ENCODE results near the gene GNG4. TPM values are rescaled to one million over a fixed set of nuclear protein-coding genes. Genes with fewer than 3 reads are reported as not detected.
"Not testable (repeated sequence)": the region's sequence is repeated elsewhere in the genome, so short reads cannot be mapped to it uniquely, and the experiment has no call there.

GNG4 gene
- total RNA-seq, 1 donor from 2014 or later = 170 TPM

GRCh38 chr1:235644693-235645305, 4.8 kb downstream of the GNG4 start:
- no peak overlapping the region for H3K4me3 Mint-ChIP-seq (ENCODE audit: low read depth)
- no peak for DNase-seq (ENCODE audit: low spot score)
- peaks cover 77% of the 10 kb centered on the region for H3K4me1 Mint-ChIP-seq (ENCODE audit: low read depth)
- intact Hi-C loops (cut with micrococcal nuclease) = loop anchor here (5.0 to 10.0 kb wide), 4 partner anchors 53 to 480 kb away; partner anchors contain the start of gene RBM34
- no peaks in the 10 kb centered on the region for H3K9me3 Mint-ChIP-seq
- H3K27me3 Mint-ChIP-seq (ENCODE audit: low read depth) = peaks cover 17% of the 10 kb centered on the region
- peak overlapping the region; percentile 61 for H3K27ac Mint-ChIP-seq
- H3K36me3 Mint-ChIP-seq (ENCODE audit: low read depth) = peaks cover 64% of the 10 kb centered on the region

GRCh38 chr1:235643837-235644692, 5.5 kb downstream of the GNG4 start:
- Mint-ChIP-seq H3K36me3 (ENCODE audit: low read depth) (peaks cover 71% of the 10 kb centered on the region), H3K4me1 (ENCODE audit: low read depth) (peaks cover 83% of the 10 kb centered on the region), H3K9me3 (no peaks in the 10 kb centered on the region), H3K27ac (peak overlapping the region; percentile 95), H3K27me3 (ENCODE audit: low read depth) (peaks cover 17% of the 10 kb centered on the region), H3K4me3 (ENCODE audit: low read depth) (no peak overlapping the region)
- no peak for DNase-seq (ENCODE audit: low spot score)
- intact Hi-C loops (cut with micrococcal nuclease) = loop anchor here (2.0 to 10.0 kb wide), 5 partner anchors 53 to 479 kb away; partner anchors contain the start of gene RBM34

DNA sequence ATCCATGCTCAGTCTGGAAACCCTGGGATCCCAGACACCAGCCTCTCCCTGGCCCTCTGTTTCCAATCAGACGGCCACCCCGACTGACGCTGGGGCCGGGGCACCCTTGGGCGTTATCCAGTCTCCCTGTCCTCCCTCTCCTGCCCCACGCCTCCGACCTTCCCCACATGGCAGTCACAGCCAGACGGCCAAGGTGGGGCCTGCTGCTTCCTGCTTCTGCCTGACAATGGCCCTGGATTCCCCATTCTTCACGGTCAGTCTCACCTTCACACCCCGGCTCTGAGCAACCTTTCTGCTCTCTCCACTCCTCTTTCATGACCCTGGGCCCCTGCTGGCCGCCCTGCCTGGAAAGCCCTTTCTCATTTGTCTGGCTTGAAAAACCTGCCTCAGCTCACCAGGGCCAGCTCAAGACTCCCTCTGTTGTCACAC, 6.6 kb downstream of the GNG4 start:
- DNase-seq (ENCODE audit: low spot score) = no peak
- Mint-ChIP-seq H3K36me3 (ENCODE audit: low read depth) (peaks cover 68% of the 10 kb centered on the region), H3K27ac (peak overlapping the region; percentile 95), H3K27me3 (ENCODE audit: low read depth) (peaks cover 14% of the 10 kb centered on the region), H3K4me3 (ENCODE audit: low read depth) (peak overlapping the region; percentile 65), H3K4me1 (ENCODE audit: low read depth) (peaks cover 77% of the 10 kb centered on the region), H3K9me3 (no peaks in the 10 kb centered on the region)
- intact Hi-C loops (cut with micrococcal nuclease) = loop anchor here (1.0 to 10.0 kb wide), 8 partner anchors 54 to 753 kb away; partner anchors contain the start of genes B3GALNT2 and RBM34

DNA sequence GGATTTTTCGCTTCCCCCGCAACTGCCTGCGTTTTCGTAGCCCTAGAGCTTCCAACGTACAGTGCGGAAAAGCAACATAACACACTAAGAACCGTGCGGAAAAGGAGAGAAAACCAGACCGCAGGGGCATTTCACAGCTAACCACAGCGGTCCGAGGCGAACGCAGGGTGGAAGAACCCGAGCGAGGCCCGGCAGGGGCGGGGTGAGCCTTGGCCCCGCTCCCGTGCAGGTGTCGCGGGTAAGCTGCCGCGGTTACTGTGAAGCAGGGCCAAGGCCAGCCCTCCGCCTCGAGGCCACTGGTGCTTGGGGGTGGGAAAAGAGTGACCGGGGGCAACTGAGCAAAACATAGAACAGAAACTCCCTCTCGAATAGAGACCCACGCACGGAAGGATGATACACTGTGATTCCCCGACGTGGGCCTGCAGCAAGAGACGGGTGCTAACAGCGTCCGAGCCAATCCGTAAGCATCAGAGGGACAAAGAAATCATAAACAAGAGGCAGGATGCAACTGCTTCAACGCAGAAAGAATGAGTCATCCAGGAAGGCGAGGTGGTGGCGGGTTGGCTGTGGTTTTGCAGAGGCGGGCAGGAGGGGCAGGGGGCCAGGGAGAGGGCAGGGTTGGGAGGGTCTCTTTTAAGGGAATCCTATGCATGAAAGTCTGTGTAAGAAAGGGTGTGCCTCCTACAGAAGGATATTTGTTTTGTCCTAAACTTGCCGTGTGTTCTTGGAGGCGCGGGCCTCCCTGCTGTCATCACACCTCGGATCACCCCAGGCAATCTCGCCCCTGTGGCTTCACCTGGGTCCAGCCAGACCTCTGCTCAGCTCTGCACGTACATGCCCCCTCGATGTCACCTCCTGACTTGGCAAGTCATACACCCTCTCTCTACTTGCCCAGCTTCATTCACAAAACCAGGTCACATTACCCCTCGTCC, 7.3 kb downstream of the GNG4 start:
- peaks cover 63% of the 10 kb centered on the region for H3K36me3 Mint-ChIP-seq (ENCODE audit: low read depth)
- intact Hi-C loops (cut with micrococcal nuclease) = loop anchor here (1.0 to 10.0 kb wide), 8 partner anchors 55 to 754 kb away; partner anchors contain the start of genes B3GALNT2 and RBM34
- peak overlapping the region; percentile 95 for H3K27ac Mint-ChIP-seq
- H3K4me3 Mint-ChIP-seq (ENCODE audit: low read depth) = peak overlapping the region; percentile 65
- H3K4me1 Mint-ChIP-seq (ENCODE audit: low read depth) = peaks cover 73% of the 10 kb centered on the region
- H3K27me3 Mint-ChIP-seq (ENCODE audit: low read depth) = peaks cover 11% of the 10 kb centered on the region
- no peaks in the 10 kb centered on the region for H3K9me3 Mint-ChIP-seq
- DNase-seq (ENCODE audit: low spot score) = peak; percentile 75

GRCh38 chr1:235640580-235640979, 9.0 kb downstream of the GNG4 start:
- H3K4me1 Mint-ChIP-seq (ENCODE audit: low read depth) = peaks cover 57% of the 10 kb centered on the region
- no peaks in the 10 kb centered on the region for H3K9me3 Mint-ChIP-seq
- intact Hi-C loops (cut with micrococcal nuclease) = loop anchor here (5.0 to 10.0 kb wide), 4 partner anchors 57 to 476 kb away; partner anchors contain the start of gene RBM34
- no peaks in the 10 kb centered on the region for H3K27me3 Mint-ChIP-seq (ENCODE audit: low read depth)
- H3K36me3 Mint-ChIP-seq (ENCODE audit: low read depth) = peaks cover 49% of the 10 kb centered on the region
- DNase-seq (ENCODE audit: low spot score) = no peak
- no peak overlapping the region for H3K4me3 Mint-ChIP-seq (ENCODE audit: low read depth)
- H3K27ac Mint-ChIP-seq = peak overlapping the region; percentile 95

DNA sequence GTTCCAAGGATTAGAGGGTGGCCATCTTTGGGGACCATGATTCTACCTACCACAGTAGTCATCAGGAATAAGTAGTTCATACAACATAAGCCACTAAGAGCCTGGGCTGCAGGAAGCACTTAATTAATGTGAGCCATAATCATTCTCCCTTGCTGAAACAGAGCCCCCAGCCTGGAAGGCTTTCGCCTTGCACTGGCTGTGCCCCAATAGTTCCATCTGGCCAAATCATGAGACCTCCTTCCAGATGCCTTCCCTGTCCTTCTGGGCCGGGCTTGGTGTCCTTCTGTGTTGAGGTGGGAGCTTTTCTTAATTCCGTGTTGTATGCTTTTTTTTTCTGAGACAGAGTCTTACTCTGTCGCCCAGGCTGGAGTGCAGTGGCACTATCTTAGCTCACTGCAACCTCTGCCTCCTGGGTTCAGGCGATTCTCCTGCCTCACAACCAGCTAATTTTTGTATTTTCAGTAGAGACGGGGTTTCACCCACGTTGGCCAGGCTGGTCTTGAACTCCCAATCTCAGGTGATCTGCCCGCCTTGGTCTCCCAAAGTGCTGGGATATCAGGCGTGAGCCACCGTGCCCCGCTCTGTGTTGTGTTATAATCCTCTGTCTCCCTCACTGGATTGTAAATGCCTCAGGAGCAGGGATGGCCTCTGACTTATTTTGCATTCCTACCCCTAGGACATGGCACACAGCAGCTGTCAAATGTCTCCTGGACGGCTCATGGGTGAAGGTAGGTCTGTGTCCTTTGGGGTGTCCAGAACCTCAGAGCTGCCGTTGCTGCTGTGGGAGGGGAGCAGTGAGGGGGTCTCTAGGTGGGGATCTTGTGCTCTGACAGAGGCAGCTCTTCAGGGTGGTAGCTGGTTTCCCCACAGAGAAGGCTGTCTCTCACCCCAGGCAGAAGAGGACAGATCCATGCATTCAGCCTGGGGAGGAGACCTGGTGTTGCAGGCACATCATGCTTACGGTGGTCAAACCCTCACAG, 10.1 kb downstream of the GNG4 start:
- DNase-seq (ENCODE audit: low spot score) = no peak
- Mint-ChIP-seq H3K27me3 (ENCODE audit: low read depth) (no peaks in the 10 kb centered on the region), H3K27ac (peak overlapping the region; percentile 58), H3K36me3 (ENCODE audit: low read depth) (peaks cover 44% of the 10 kb centered on the region), H3K4me1 (ENCODE audit: low read depth) (peaks cover 48% of the 10 kb centered on the region), H3K9me3 (no peaks in the 10 kb centered on the region), H3K4me3 (ENCODE audit: low read depth) (peak overlapping the region; percentile 10)
- intact Hi-C loops (cut with micrococcal nuclease) = loop anchor here (5.0 to 10.0 kb wide), 4 partner anchors 58 to 475 kb away; partner anchors contain the start of gene RBM34

DNA sequence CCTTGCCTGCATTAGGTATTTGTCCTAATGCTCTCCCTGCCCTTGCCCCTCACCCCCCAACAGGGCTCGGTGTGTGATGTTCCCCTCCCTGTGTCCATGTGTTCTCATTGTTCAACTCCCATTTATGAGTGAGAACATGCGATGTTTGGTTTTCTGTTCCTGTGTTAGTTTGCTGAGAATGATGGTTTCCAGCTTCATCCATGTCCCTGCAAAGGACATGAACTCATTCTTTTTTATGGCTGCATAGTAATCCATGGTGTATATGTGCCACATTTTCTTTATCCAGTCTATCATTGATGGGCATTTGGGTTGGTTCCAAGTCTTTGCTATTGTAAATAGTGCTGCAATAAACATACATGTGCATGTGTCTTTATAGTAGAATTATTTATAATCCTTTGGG, 11.0 kb downstream of the GNG4 start:
- H3K4me3 Mint-ChIP-seq (ENCODE audit: low read depth); H3K27ac Mint-ChIP-seq; DNase-seq (ENCODE audit: low spot score); intact Hi-C loops (cut with micrococcal nuclease); H3K9me3 Mint-ChIP-seq; H3K27me3 Mint-ChIP-seq (ENCODE audit: low read depth): not testable (repeated sequence)
- peaks cover 41% of the 10 kb centered on the region for H3K36me3 Mint-ChIP-seq (ENCODE audit: low read depth)
- H3K4me1 Mint-ChIP-seq (ENCODE audit: low read depth) = peaks cover 44% of the 10 kb centered on the region

GRCh38 chr1:235637756-235638534, 11.6 kb downstream of the GNG4 start:
- intact Hi-C loops (cut with micrococcal nuclease) = no loop called here
- peaks cover 42% of the 10 kb centered on the region for H3K4me1 Mint-ChIP-seq (ENCODE audit: low read depth)
- no peaks in the 10 kb centered on the region for H3K27me3 Mint-ChIP-seq (ENCODE audit: low read depth)
- no peak for DNase-seq (ENCODE audit: low spot score)
- no peak overlapping the region for H3K27ac Mint-ChIP-seq
- peaks cover 34% of the 10 kb centered on the region for H3K36me3 Mint-ChIP-seq (ENCODE audit: low read depth)
- H3K4me3 Mint-ChIP-seq (ENCODE audit: low read depth) = no peak overlapping the region
- no peaks in the 10 kb centered on the region for H3K9me3 Mint-ChIP-seq

GRCh38 chr1:235635938-235636662, 13.5 kb downstream of the GNG4 start:
- H3K9me3 Mint-ChIP-seq = no peaks in the 10 kb centered on the region
- no peak for DNase-seq (ENCODE audit: low spot score)
- H3K4me3 Mint-ChIP-seq (ENCODE audit: low read depth) = no peak overlapping the region
- H3K27ac Mint-ChIP-seq = no peak overlapping the region
- peaks cover 36% of the 10 kb centered on the region for H3K36me3 Mint-ChIP-seq (ENCODE audit: low read depth)
- H3K4me1 Mint-ChIP-seq (ENCODE audit: low read depth) = peaks cover 37% of the 10 kb centered on the region
- no peaks in the 10 kb centered on the region for H3K27me3 Mint-ChIP-seq (ENCODE audit: low read depth)
- intact Hi-C loops (cut with micrococcal nuclease) = no loop called here

- H3K4me3 Mint-ChIP-seq (ENCODE audit: low read depth) = peak overlapping the region; percentile 38
- intact Hi-C loops (cut with micrococcal nuclease) = loop anchor here (1.0 kb wide), 1 partner anchor 15 kb away; no protein-coding TSS in a partner anchor
Observed at GRCh38 chr1:235632506-235633401, 16.8 kb downstream of the GNG4 start.

More at GRCh38 chr1:235632506-235633401, 16.8 kb downstream of the GNG4 start:
- Mint-ChIP-seq H3K36me3 (ENCODE audit: low read depth) (peaks cover 26% of the 10 kb centered on the region), H3K27me3 (ENCODE audit: low read depth) (no peaks in the 10 kb centered on the region), H3K9me3 (no peaks in the 10 kb centered on the region), H3K27ac (peak overlapping the region; percentile 74), H3K4me1 (ENCODE audit: low read depth) (peaks cover 25% of the 10 kb centered on the region)
- no peak for DNase-seq (ENCODE audit: low spot score)

All from activated T-helper 2 cell treated with anti-CD3 and anti-CD28 coated beads, Interferon-gamma antibody, Interleukin-2, Interleukin-4, amounts not matched to agents 10 μg/mL and 5 μg/mL and 100 μg/mL, durations not matched to agents 14 hours and 24 hours and 36 hours (primary cell).